ENCODE data around the gene ATP2B2. TPM values are rescaled to one million over a fixed set of nuclear protein-coding genes. Genes with fewer than 3 reads are reported as not detected.

ATP2B2 gene
- total and polyA plus RNA-seq, 2 experiments from 2014 or later, result 0.66 to 1.8 TPM

- no peaks in the 10 kb centered on the region for H4K20me1 ChIP-seq (ENCODE audit: insufficient read depth, poor library complexity, severe bottlenecking)
- no peaks in the 10 kb centered on the region for H3K36me3 ChIP-seq (replicated peaks; ENCODE audit: insufficient read depth, low read depth)
- H3K27me3 ChIP-seq, result peaks cover 10% of the 10 kb centered on the region
- H3K9me2 ChIP-seq (replicated peaks; ENCODE audit: insufficient read depth), result no peaks in the 10 kb centered on the region
- no peaks in the 10 kb centered on the region for H3K79me2 ChIP-seq
- no peaks in the 10 kb centered on the region for H3K4me1 ChIP-seq (ENCODE audit: insufficient read depth)
- 82% methylated on average over 12 of the region's 13 CpGs for WGBS (ENCODE audit: low lambda C conversion rate, missing lambda C conversion rate)
- H3K9me3 ChIP-seq (ENCODE audit: low read depth), result no peaks in the 10 kb centered on the region
- H2AFZ ChIP-seq, result no peak overlapping the region
- no peak for DNase-seq (ENCODE audit: low spot score)
- TF ChIP-seq CTCF (IDR thresholded peaks at IDR 0.05; ENCODE audit: poor library complexity) (no peak), EZH2 (IDR thresholded peaks at IDR 0.05; ENCODE audit: borderline replicate concordance) (no peak), EZH2phosphoT487 (IDR thresholded peaks at IDR 0.05; ENCODE audit: low read depth, severe bottlenecking, unreplicated experiment) (no peak)
- no peak overlapping the region for H3K27ac ChIP-seq
- no peak overlapping the region for H3K4me2 ChIP-seq
- H3K4me3 ChIP-seq, result no peak overlapping the region
Measured at GRCh38 chr3:10527295-10528001, 22.1 kb upstream of the ATP2B2 start.

DNA sequence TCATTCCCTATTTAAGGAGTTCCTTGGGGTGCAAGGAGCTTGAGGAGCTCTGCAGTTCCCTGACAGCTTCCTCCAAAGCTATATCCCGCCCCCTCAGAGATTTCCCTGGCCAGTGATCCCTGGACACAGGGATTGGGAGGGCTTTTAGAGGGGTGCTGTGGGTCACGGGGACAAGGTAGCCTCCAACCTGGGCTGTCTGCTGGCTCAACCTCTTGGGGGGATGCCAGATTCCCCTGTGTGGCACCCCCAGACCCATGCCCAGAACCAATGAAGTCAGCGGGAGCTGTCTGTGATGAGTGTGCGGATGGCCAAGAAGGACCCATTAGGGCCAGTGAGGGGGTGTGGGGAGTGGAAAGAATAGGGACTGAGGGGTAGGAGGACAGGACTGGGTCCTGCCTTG, 21.0 kb upstream of the ATP2B2 start:
- Histone ChIP-seq H3K4me1 (ENCODE audit: insufficient read depth) (no peaks in the 10 kb centered on the region), H3K27me3 (peaks cover 13% of the 10 kb centered on the region), H3K9me2 (replicated peaks; ENCODE audit: insufficient read depth) (no peaks in the 10 kb centered on the region), H3K36me3 (replicated peaks; ENCODE audit: insufficient read depth, low read depth) (no peaks in the 10 kb centered on the region), H3K4me3 (no peak overlapping the region), H3K79me2 (no peaks in the 10 kb centered on the region), H3K27ac (no peak overlapping the region), H4K20me1 (ENCODE audit: insufficient read depth, poor library complexity, severe bottlenecking) (no peaks in the 10 kb centered on the region), H3K4me2 (no peak overlapping the region), H3K9me3 (ENCODE audit: low read depth) (no peaks in the 10 kb centered on the region), H2AFZ (no peak overlapping the region)
- TF ChIP-seq EZH2phosphoT487 (IDR thresholded peaks at IDR 0.05; ENCODE audit: low read depth, severe bottlenecking, unreplicated experiment), result no peak
- TF ChIP-seq EZH2 (IDR thresholded peaks at IDR 0.05; ENCODE audit: borderline replicate concordance), result no peak
- TF ChIP-seq CTCF (IDR thresholded peaks at IDR 0.05; ENCODE audit: poor library complexity), result no peak
- DNase-seq (ENCODE audit: low spot score), result no peak
- 85% methylated on average over 4 of the region's 4 CpGs for WGBS (ENCODE audit: low lambda C conversion rate, missing lambda C conversion rate)

GRCh38 chr3:10524799-10525301, 19.5 kb upstream of the ATP2B2 start:
- 66% methylated on average over 3 of the region's 3 CpGs for WGBS (ENCODE audit: low lambda C conversion rate, missing lambda C conversion rate)
- no peaks in the 10 kb centered on the region for H4K20me1 ChIP-seq (ENCODE audit: insufficient read depth, poor library complexity, severe bottlenecking)
- H3K4me2 ChIP-seq, result no peak overlapping the region
- H3K9me2 ChIP-seq (replicated peaks; ENCODE audit: insufficient read depth), result no peaks in the 10 kb centered on the region
- no peaks in the 10 kb centered on the region for H3K4me1 ChIP-seq (ENCODE audit: insufficient read depth)
- H3K4me3 ChIP-seq, result no peak overlapping the region
- H2AFZ ChIP-seq, result no peak overlapping the region
- no peak overlapping the region for H3K27ac ChIP-seq
- H3K9me3 ChIP-seq (ENCODE audit: low read depth), result no peaks in the 10 kb centered on the region
- H3K79me2 ChIP-seq, result no peaks in the 10 kb centered on the region
- no peaks in the 10 kb centered on the region for H3K36me3 ChIP-seq (replicated peaks; ENCODE audit: insufficient read depth, low read depth)
- H3K27me3 ChIP-seq, result peaks cover 21% of the 10 kb centered on the region
- DNase-seq (ENCODE audit: low spot score), result no peak
- TF ChIP-seq EZH2phosphoT487 (IDR thresholded peaks at IDR 0.05; ENCODE audit: low read depth, severe bottlenecking, unreplicated experiment) (no peak), CTCF (IDR thresholded peaks at IDR 0.05; ENCODE audit: poor library complexity) (no peak), EZH2 (IDR thresholded peaks at IDR 0.05; ENCODE audit: borderline replicate concordance) (no peak)
